Measurements from ENCODE around the gene C14orf93. TPM values are rescaled to one million over a fixed set of nuclear protein-coding genes. Genes with fewer than 3 reads are reported as not detected.
A peak's percentile ranks its signal among the peaks of the same experiment; 100 is the strongest.

C14orf93 gene
- total RNA-seq, 2 experiments from 2014 or later = 7.6 to 8.4 TPM

- peaks cover 34% of the 10 kb centered on the region for H3K4me1 ChIP-seq (ENCODE audit: insufficient read depth, low read length)
- ATAC-seq (ENCODE audit: poor library complexity) (no peak), DNase-seq (no peak)
- no peak overlapping the region for H3K27ac ChIP-seq (ENCODE audit: low read depth in 1 of 2, low read length in 2 of 2)
- POLR2A ChIA-PET = no interaction called here
- H3K9me3 ChIP-seq (ENCODE audit: control insufficient read depth in 1 of 2, insufficient read depth in 1 of 2, low read length in 2 of 2) = no peaks in the 10 kb centered on the region
- Mint-ChIP-seq H3K27ac (peak overlapping the region; percentile 34), H3K9me3 (no peaks in the 10 kb centered on the region), H3K27me3 (no peaks in the 10 kb centered on the region), H3K36me3 (ENCODE audit: low read depth) (no peaks in the 10 kb centered on the region), H3K4me1 (ENCODE audit: low read depth) (peaks cover 9% of the 10 kb centered on the region), H3K4me3 (peak overlapping the region; percentile 78)
- peaks cover 4 to 5% of the 10 kb centered on the region in 2 experiments for H3K27me3 ChIP-seq (ENCODE audit: control insufficient read depth in 1 of 2, insufficient read depth in 2 of 2, low read length in 2 of 2)
- CTCF ChIA-PET = interaction anchor here (4.5 kb wide), 1 partner anchor 79 kb away, joined by 23 read pairs; the partner anchor contains the start of gene CDH24
- intact Hi-C loops (cut with DNase I, micrococcal nuclease) = loop anchor here in 1 of 2 experiments (2.0 to 10.0 kb wide), 3 partner anchors 49 to 423 kb away; partner anchors contain the start of gene SLC7A8
- TF ChIP-seq, protein P1, sequence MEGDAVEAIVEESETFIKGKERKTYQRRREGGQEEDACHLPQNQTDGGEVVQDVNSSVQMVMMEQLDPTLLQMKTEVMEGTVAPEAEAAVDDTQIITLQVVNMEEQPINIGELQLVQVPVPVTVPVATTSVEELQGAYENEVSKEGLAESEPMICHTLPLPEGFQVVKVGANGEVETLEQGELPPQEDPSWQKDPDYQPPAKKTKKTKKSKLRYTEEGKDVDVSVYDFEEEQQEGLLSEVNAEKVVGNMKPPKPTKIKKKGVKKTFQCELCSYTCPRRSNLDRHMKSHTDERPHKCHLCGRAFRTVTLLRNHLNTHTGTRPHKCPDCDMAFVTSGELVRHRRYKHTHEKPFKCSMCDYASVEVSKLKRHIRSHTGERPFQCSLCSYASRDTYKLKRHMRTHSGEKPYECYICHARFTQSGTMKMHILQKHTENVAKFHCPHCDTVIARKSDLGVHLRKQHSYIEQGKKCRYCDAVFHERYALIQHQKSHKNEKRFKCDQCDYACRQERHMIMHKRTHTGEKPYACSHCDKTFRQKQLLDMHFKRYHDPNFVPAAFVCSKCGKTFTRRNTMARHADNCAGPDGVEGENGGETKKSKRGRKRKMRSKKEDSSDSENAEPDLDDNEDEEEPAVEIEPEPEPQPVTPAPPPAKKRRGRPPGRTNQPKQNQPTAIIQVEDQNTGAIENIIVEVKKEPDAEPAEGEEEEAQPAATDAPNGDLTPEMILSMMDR (IDR thresholded peaks at IDR 0.05) = no peak
- no peak overlapping the region for H3K4me3 ChIP-seq (ENCODE audit: low read length)
- no peaks in the 10 kb centered on the region for H3K36me3 ChIP-seq (ENCODE audit: insufficient read depth, low read length)
Measured at GRCh38 chr14:22979748-22980392, 30.1 kb downstream of the C14orf93 start.

- Histone ChIP-seq H3K9me3 (ENCODE audit: control insufficient read depth in 1 of 2, insufficient read depth in 1 of 2, low read length in 2 of 2) (no peaks in the 10 kb centered on the region), H3K36me3 (ENCODE audit: insufficient read depth, low read length) (no peaks in the 10 kb centered on the region), H3K27ac (ENCODE audit: low read depth in 1 of 2, low read length in 2 of 2) (no peak overlapping the region), H3K27me3 (ENCODE audit: control insufficient read depth in 1 of 2, insufficient read depth in 2 of 2, low read length in 2 of 2) (peaks cover 4 to 5% of the 10 kb centered on the region in 2 experiments), H3K4me3 (ENCODE audit: low read length) (no peak overlapping the region), H3K4me1 (ENCODE audit: insufficient read depth, low read length) (peaks cover 34% of the 10 kb centered on the region)
- TF ChIP-seq, protein P1 (IDR thresholded peaks at IDR 0.05) = no peak
- peaks cover 9% of the 10 kb centered on the region for H3K4me1 Mint-ChIP-seq (ENCODE audit: low read depth)
- no peaks in the 10 kb centered on the region for H3K9me3 Mint-ChIP-seq
- ATAC-seq (ENCODE audit: poor library complexity) (no peak), DNase-seq (no peak)
- ChIA-PET CTCF (no interaction called here), POLR2A (no interaction called here)
- peak overlapping the region; percentile 73 for H3K4me3 Mint-ChIP-seq
- no peaks in the 10 kb centered on the region for H3K27me3 Mint-ChIP-seq
- H3K27ac Mint-ChIP-seq = no peak overlapping the region
- H3K36me3 Mint-ChIP-seq (ENCODE audit: low read depth) = no peaks in the 10 kb centered on the region
- intact Hi-C loops (cut with DNase I, micrococcal nuclease) = no loop called here
Measured at GRCh38 chr14:22978981-22979671, 30.8 kb downstream of the C14orf93 start.

DNA sequence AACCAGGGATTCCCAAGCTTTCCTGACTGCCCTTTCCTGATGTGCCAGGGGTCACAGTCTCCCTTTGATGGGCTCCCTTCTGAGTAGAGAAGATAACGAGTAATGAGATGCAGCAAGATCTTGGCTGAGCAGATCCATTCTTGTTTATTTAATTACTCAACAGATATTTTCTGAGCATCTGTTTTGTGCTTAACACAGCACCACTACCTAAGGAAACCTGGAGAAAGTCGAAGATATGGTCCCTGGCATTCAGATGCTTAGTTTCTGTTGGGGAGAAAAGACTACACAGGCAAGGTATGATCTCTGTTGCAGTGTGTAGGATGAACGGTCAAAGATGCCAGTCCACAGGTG is 31.5 kb downstream of the C14orf93 start:
- Mint-ChIP-seq H3K27me3 (no peaks in the 10 kb centered on the region), H3K27ac (no peak overlapping the region), H3K9me3 (no peaks in the 10 kb centered on the region), H3K4me1 (ENCODE audit: low read depth) (peaks cover 9% of the 10 kb centered on the region), H3K36me3 (ENCODE audit: low read depth) (no peaks in the 10 kb centered on the region), H3K4me3 (peak overlapping the region; percentile 43)
- Histone ChIP-seq H3K4me3 (ENCODE audit: low read length) (no peak overlapping the region), H3K27me3 (ENCODE audit: control insufficient read depth in 1 of 2, insufficient read depth in 2 of 2, low read length in 2 of 2) (peaks cover 4 to 5% of the 10 kb centered on the region in 2 experiments), H3K4me1 (ENCODE audit: insufficient read depth, low read length) (peaks cover 34% of the 10 kb centered on the region), H3K27ac (ENCODE audit: low read depth in 1 of 2, low read length in 2 of 2) (no peak overlapping the region), H3K36me3 (ENCODE audit: insufficient read depth, low read length) (no peaks in the 10 kb centered on the region), H3K9me3 (ENCODE audit: control insufficient read depth in 1 of 2, insufficient read depth in 1 of 2, low read length in 2 of 2) (no peaks in the 10 kb centered on the region)
- DNase-seq (no peak), ATAC-seq (ENCODE audit: poor library complexity) (no peak)
- intact Hi-C loops (cut with DNase I, micrococcal nuclease) = no loop called here
- ChIA-PET CTCF (interaction anchor here (1.6 kb wide), 1 partner anchor 8 kb away, joined by 7 read pairs; no protein-coding TSS in a partner anchor), POLR2A (interaction anchor here (0.6 kb wide), 1 partner anchor 79 kb away, joined by 4 read pairs; no protein-coding TSS in a partner anchor)
- TF ChIP-seq, protein P1 (IDR thresholded peaks at IDR 0.05) = no peak

All from CD4-positive, alpha-beta T cell (primary cell).